Measurements from ENCODE around the gene NPR2. TPM values are rescaled to one million over a fixed set of nuclear protein-coding genes. Genes with fewer than 3 reads are reported as not detected.
A peak's percentile ranks its signal among the peaks of the same experiment; 100 is the strongest.

Gene NPR2
- polyA plus RNA-seq (3.5 to 5.0 TPM (median 3.9 TPM) in 3 replicates), polyA minus RNA-seq (2.6 to 6.4 TPM (median 5.1 TPM) in 3 replicates)
- polyA plus RNA-seq (2011; ENCODE audit: low read depth): 1.9 TPM
- polyA plus RNA-seq (2011; cell fraction: cytosol; rRNA removed): 2.6 and 3.1 TPM in 2 replicates
- 19.6 and 23.1 TPM in 2 replicates for polyA plus RNA-seq (2011; cell fraction: nucleus; rRNA removed)
- polyA plus RNA-seq (2012; ENCODE audit: low replicate concordance): 3.7 and 6.1 TPM in 2 replicates
- polyA minus RNA-seq (2011; cell fraction: cytosol; rRNA and poly(A)+ RNA removed): 8.1 TPM
- 3.5 and 6.3 TPM in 2 replicates for polyA minus RNA-seq (2011; cell fraction: nucleus; rRNA and poly(A)+ RNA removed)

DNA sequence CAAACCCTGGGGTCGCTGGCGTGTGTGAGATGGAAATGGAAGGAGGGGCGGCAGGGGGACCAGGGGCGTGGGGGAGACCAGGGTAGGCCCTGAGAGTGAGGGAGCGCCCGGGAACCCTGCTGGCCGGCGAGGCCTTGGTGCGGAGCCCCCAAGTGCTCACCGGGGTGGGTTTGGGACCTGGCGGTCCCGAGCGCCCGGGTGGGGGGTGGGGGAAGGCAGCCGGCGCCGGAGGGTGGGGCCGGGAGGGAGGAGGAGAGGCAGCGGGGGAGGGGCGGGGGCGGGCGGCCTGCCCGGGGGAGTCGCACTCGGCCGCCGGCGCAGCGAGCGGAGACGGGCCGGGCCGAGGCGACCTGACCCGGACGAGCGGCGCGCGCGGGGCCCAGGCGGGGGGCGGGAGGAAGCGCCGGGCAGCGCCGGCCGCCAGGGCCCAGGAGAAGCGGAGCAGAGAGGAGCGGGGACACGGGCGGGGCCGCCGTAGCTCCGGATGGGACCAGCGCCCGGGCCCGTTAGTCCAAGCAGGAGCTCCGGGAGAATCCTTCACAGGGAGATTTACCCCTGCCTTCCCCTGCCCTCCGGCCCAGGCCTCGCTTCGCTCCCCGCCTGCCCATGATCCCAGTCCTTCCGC, at the start of gene NPR2:
NPR2 (plus strand) TSS at position 295 of the 625 bp plus-strand sequence. CDS start 818 bp downstream, outside the sequence.
- TF ChIP-seq, protein P1, sequence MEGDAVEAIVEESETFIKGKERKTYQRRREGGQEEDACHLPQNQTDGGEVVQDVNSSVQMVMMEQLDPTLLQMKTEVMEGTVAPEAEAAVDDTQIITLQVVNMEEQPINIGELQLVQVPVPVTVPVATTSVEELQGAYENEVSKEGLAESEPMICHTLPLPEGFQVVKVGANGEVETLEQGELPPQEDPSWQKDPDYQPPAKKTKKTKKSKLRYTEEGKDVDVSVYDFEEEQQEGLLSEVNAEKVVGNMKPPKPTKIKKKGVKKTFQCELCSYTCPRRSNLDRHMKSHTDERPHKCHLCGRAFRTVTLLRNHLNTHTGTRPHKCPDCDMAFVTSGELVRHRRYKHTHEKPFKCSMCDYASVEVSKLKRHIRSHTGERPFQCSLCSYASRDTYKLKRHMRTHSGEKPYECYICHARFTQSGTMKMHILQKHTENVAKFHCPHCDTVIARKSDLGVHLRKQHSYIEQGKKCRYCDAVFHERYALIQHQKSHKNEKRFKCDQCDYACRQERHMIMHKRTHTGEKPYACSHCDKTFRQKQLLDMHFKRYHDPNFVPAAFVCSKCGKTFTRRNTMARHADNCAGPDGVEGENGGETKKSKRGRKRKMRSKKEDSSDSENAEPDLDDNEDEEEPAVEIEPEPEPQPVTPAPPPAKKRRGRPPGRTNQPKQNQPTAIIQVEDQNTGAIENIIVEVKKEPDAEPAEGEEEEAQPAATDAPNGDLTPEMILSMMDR (optimal IDR thresholded peaks at IDR 0.05 in 1 of 3, IDR thresholded peaks at IDR 0.05 in 1 of 3, conservative IDR thresholded peaks at IDR 0.05 in 1 of 3; ENCODE audit: extremely low read depth in 1 of 3, insufficient read depth in 2 of 3, low read length in 3 of 3): no peak
- no peak for TF ChIP-seq EZH2 (IDR thresholded peaks at IDR 0.05; ENCODE audit: low read length)
- Histone ChIP-seq H3K4me3 (ENCODE audit: control insufficient read depth in 2 of 3, extremely low read depth in 1 of 3, insufficient read depth in 2 of 3, low read depth in 1 of 3, low read length in 3 of 3) (peak within 1 kb of the TSS in 2 of 3 experiments; percentile 15 to 33), H3K4me2 (ENCODE audit: control insufficient read depth, extremely low read depth, insufficient read depth, low read depth, low read length) (peak within 1 kb of the TSS; percentile 32), H2AFZ (ENCODE audit: control insufficient read depth, low read length) (peak within 1 kb of the TSS; percentile 56), H4K20me1 (ENCODE audit: control insufficient read depth, extremely low read depth, insufficient read depth, low read length) (no peaks in the 10 kb centered on the region), H3K27ac (ENCODE audit: control insufficient read depth, insufficient read depth, low read length) (no peak within 1 kb of the TSS), H3K9me3 (ENCODE audit: control insufficient read depth, low read depth, low read length) (no peaks in the 10 kb centered on the region), H3K79me2 (ENCODE audit: control insufficient read depth, insufficient read depth, low read length) (no peaks in the 10 kb centered on the region), H3K27me3 (ENCODE audit: control insufficient read depth, extremely low read depth, insufficient read depth, low read length) (no peaks in the 10 kb centered on the region), H3K36me3 (ENCODE audit: control insufficient read depth in 2 of 2, extremely low read depth in 1 of 2, insufficient read depth in 2 of 2, low read length in 2 of 2) (no peaks in the 10 kb centered on the region), H3K9ac (ENCODE audit: control insufficient read depth, extremely low read depth, insufficient read depth, low read length) (peak within 1 kb of the TSS; percentile 33), H3K9me1 (ENCODE audit: control insufficient read depth, extremely low read depth, insufficient read depth, low read length) (no peaks in the 10 kb centered on the region), H3K4me1 (ENCODE audit: control insufficient read depth, extremely low read depth, insufficient read depth, low read length) (peaks cover 9% of the 10 kb centered on the region)
- dilution Hi-C loops (cut with MboI; ENCODE audit: extremely low pct_ligation_motif_present, low sequenced_read_pairs): no loop called here
- FAIRE-seq (no peak), DNase-seq (ENCODE audit: low read depth, low spot score) (no peak)

DNA sequence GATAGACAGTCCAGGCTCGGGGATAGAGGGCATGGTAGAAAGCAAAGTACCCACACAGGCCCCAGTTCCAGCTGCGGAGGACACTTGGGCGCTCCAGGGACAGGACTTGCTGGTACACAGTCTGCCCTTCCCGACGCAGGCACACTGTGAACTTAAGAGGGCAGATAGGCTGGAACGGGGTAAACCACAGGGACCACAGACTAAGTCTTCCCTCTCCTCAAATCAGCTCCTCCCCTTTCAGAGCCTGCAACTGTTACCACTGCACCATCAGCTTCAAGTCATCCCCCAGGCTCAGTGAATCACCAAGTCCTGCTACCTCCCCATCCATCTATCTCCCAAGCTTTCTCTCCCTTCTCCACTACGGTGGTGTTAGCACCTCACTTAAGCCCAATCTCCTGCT, 49.7 kb upstream of the NPR2 start:
- no peak for TF ChIP-seq EZH2 (IDR thresholded peaks at IDR 0.05; ENCODE audit: low read length)
- TF ChIP-seq, protein P1 (optimal IDR thresholded peaks at IDR 0.05 in 1 of 3, IDR thresholded peaks at IDR 0.05 in 1 of 3, conservative IDR thresholded peaks at IDR 0.05 in 1 of 3; ENCODE audit: extremely low read depth in 1 of 3, insufficient read depth in 2 of 3, low read length in 3 of 3): no peak
- Histone ChIP-seq H2AFZ (ENCODE audit: control insufficient read depth, low read length) (no peak overlapping the region), H3K9me1 (ENCODE audit: control insufficient read depth, extremely low read depth, insufficient read depth, low read length) (peaks cover 3% of the 10 kb centered on the region), H3K4me3 (ENCODE audit: control insufficient read depth in 2 of 3, extremely low read depth in 1 of 3, insufficient read depth in 2 of 3, low read depth in 1 of 3, low read length in 3 of 3) (no peak overlapping the region), H3K4me1 (ENCODE audit: control insufficient read depth, extremely low read depth, insufficient read depth, low read length) (peaks cover 7% of the 10 kb centered on the region), H4K20me1 (ENCODE audit: control insufficient read depth, extremely low read depth, insufficient read depth, low read length) (no peaks in the 10 kb centered on the region), H3K79me2 (ENCODE audit: control insufficient read depth, insufficient read depth, low read length) (peaks cover 17% of the 10 kb centered on the region), H3K9ac (ENCODE audit: control insufficient read depth, extremely low read depth, insufficient read depth, low read length) (no peak overlapping the region), H3K36me3 (ENCODE audit: control insufficient read depth in 2 of 2, extremely low read depth in 1 of 2, insufficient read depth in 2 of 2, low read length in 2 of 2) (peaks cover 40 to 57% of the 10 kb centered on the region in 2 experiments), H3K4me2 (ENCODE audit: control insufficient read depth, extremely low read depth, insufficient read depth, low read depth, low read length) (no peak overlapping the region), H3K27me3 (ENCODE audit: control insufficient read depth, extremely low read depth, insufficient read depth, low read length) (no peaks in the 10 kb centered on the region), H3K9me3 (ENCODE audit: control insufficient read depth, low read depth, low read length) (no peaks in the 10 kb centered on the region), H3K27ac (ENCODE audit: control insufficient read depth, insufficient read depth, low read length) (no peak overlapping the region)
- no peak for FAIRE-seq
- dilution Hi-C loops (cut with MboI; ENCODE audit: extremely low pct_ligation_motif_present, low sequenced_read_pairs): no loop called here
- no peak for DNase-seq (ENCODE audit: low read depth, low spot score)

Data from keratinocyte (primary cell).